Parathyroid adenoma (tissue), 2 donors: ENCODE measurements around the gene NEK9.

Experiments
- H2AFZ ChIP-seq: fragments of 300-600 bp; sonication (generic); one replicate; pipeline ENCODE4 v1.7.0; 2017; ENCODE audit warnings: antibody characterized with exemption, mild to moderate bottlenecking
- H3K27ac ChIP-seq: fragments of 300-600 bp; sonication (generic); one replicate; pipeline ENCODE4 v1.7.0; 2017
- H3K27me3 ChIP-seq: fragments of 300-600 bp; sonication (generic); one replicate; pipeline ENCODE4 v1.7.0; 2017; ENCODE audit warnings: low read length; ENCODE audit not compliant: control insufficient read depth, insufficient read depth
- H3K36me3 ChIP-seq: fragments of 300-600 bp; sonication (generic); one replicate; pipeline ENCODE4 v1.7.0; 2017; ENCODE audit warnings: low read length; ENCODE audit not compliant: control insufficient read depth, insufficient read depth
- H3K4me1 ChIP-seq: fragments of 300-600 bp; sonication (generic); one replicate; pipeline ENCODE4 v1.7.0; 2017; ENCODE audit warnings: control low read depth
- H3K4me2 ChIP-seq: fragments of 300-600 bp; sonication (generic); one replicate; pipeline ENCODE4 v1.7.0; 2017; ENCODE audit warnings: low read length
- H3K4me3 ChIP-seq: fragments of 300-600 bp; sonication (generic); one replicate; pipeline ENCODE4 v1.7.0; 2017; ENCODE audit warnings: low read depth, low read length
- H3K79me2 ChIP-seq: fragments of 300-600 bp; sonication (generic); one replicate; pipeline ENCODE4 v1.7.0; 2017; ENCODE audit warnings: control low read depth
- H3K9ac ChIP-seq: fragments of 300-600 bp; sonication (generic); one replicate; pipeline ENCODE4 v1.7.0; 2017; ENCODE audit warnings: mild to moderate bottlenecking
- H3K9me3 ChIP-seq: fragments of 300-600 bp; sonication (generic); one replicate; pipeline ENCODE4 v1.7.0; 2017; ENCODE audit warnings: low read length; ENCODE audit not compliant: control insufficient read depth
- CTCF ChIP-seq: fragments of 300-600 bp; sonication (generic); IDR thresholded peaks from one replicate; pipeline ENCODE4 v1.7.0; 2017; ENCODE audit warnings: antibody characterized with exemption, mild to moderate bottlenecking
- donor health status: primary hyperparathyroidism.

The NEK9 gene

DNA sequence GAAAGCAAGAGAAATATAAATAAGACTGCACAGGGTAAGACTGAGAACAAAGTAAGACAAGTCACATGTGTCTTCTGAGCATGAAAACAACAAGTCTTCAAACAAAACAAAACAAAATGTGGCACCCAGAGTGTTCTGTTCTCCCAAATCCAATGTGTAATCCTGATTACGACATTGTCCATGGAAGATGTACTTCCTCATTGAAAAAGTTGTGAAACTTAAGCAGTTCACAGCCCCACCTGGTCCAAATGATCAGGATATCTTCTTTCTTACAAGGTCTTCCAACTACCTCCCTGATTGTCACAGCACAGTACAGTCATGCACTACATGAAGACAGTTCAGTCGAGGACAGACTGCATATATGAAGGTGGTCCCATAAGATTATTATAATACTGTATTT, 23.3 kb upstream of the NEK9 start:
- no peak for TF ChIP-seq CTCF
- H3K9me3 ChIP-seq, result no peaks in the 10 kb centered on the region
- H3K36me3 ChIP-seq, result no peaks in the 10 kb centered on the region
- no peak overlapping the region for H3K4me3 ChIP-seq
- H3K27me3 ChIP-seq, result no peaks in the 10 kb centered on the region
- H3K9ac ChIP-seq, result no peak overlapping the region
- H3K4me1 ChIP-seq, result no peaks in the 10 kb centered on the region
- H3K4me2 ChIP-seq, result no peak overlapping the region
- H3K27ac ChIP-seq, result no peak overlapping the region
- H2AFZ ChIP-seq, result no peak overlapping the region
- H3K79me2 ChIP-seq, result peaks cover 41% of the 10 kb centered on the region

DNA sequence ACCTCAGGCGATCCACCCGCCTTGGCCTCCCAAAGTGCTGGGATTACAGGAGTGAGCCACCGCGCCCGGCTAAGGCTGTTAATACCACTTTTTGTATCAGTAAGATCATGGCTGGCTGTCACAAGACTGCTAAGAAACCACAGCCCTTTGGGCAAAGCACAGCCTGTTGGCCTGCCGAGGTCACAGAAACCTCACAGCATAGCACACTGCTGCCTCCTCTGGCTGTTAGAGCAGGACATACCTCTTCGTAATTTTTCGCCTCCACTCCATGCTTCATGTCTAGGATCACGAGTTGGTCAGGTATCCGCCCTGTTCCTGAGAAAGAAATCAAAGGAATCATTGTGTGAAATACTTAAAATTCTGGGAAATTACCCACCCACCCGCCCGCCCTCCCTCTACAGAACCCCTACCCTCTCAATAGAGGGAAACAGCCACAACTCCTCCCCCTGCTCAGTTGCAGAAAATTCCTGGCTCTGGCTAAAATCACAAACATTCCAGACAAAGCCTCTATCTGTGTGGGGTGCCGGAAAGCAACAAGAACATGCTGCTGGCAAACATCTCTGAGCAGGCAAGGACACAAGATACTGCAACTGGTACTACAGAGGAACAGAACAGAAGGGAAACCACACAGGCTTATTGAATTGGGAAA, 20.7 kb upstream of the NEK9 start:
- H3K27ac ChIP-seq, result peak overlapping the region; percentile 66
- peak; percentile 20 for TF ChIP-seq CTCF
- no peaks in the 10 kb centered on the region for H3K9me3 ChIP-seq
- H3K36me3 ChIP-seq, result no peaks in the 10 kb centered on the region
- no peaks in the 10 kb centered on the region for H3K27me3 ChIP-seq
- no peak overlapping the region for H3K4me2 ChIP-seq
- no peak overlapping the region for H3K4me3 ChIP-seq
- peaks cover 43% of the 10 kb centered on the region for H3K79me2 ChIP-seq
- H3K9ac ChIP-seq, result no peak overlapping the region
- no peaks in the 10 kb centered on the region for H3K4me1 ChIP-seq
- no peak overlapping the region for H2AFZ ChIP-seq

GRCh38 chr14:75144944-75145343, 18.1 kb upstream of the NEK9 start:
- Histone ChIP-seq H3K9ac (no peak overlapping the region), H3K27ac (no peak overlapping the region), H3K4me2 (no peak overlapping the region), H3K27me3 (no peaks in the 10 kb centered on the region), H3K79me2 (peaks cover 38% of the 10 kb centered on the region), H3K4me1 (no peaks in the 10 kb centered on the region), H3K9me3 (no peaks in the 10 kb centered on the region), H2AFZ (no peak overlapping the region), H3K36me3 (no peaks in the 10 kb centered on the region), H3K4me3 (no peak overlapping the region)
- no peak for TF ChIP-seq CTCF

DNA sequence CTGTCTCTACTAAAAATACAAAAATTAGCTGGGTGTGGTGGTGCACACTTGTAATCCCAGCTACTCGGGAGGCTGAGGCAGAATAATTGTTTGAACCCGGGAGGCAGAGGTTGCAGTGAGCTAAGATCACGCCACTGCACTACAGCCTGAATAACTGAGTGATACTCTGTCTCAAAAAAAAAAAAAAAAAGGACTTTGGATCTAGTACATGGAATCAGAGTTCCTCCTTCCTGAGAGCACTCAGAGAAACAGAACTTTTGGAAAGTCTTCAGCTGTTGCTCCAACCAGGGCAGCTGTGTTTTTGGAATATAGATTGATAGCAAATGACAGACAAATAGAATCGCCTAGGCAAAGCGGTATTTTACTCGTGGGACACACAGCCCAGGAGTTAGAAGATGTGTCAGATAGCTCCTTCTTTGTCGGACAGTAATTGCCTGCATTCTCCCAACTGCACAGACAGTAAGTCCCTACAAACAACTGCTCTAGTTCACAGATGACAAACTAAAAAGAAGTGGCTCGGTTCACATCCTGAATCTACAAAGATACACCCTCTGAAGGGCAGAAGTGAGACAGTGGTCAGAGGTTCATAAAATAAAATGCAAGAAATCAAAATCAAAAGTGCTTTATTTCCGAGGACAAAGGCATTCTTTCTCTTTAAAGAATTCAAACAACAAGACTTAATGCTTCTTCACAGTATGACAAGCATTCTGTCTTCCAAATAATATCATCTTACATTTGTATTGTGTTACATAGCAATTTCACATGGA, 17.1 kb upstream of the NEK9 start:
- no peaks in the 10 kb centered on the region for H3K9me3 ChIP-seq
- H3K4me1 ChIP-seq, result peaks cover 5% of the 10 kb centered on the region
- H3K79me2 ChIP-seq, result peaks cover 30% of the 10 kb centered on the region
- no peak overlapping the region for H2AFZ ChIP-seq
- TF ChIP-seq CTCF, result no peak
- H3K27ac ChIP-seq, result peak overlapping the region; percentile 22
- no peak overlapping the region for H3K4me2 ChIP-seq
- no peak overlapping the region for H3K4me3 ChIP-seq
- H3K9ac ChIP-seq, result no peak overlapping the region
- no peaks in the 10 kb centered on the region for H3K36me3 ChIP-seq
- H3K27me3 ChIP-seq, result no peaks in the 10 kb centered on the region
